GM23338 (cell line): Measurements from ENCODE around the gene MYLK4. TPM values are rescaled to one million over a fixed set of nuclear protein-coding genes. Genes with fewer than 3 reads are reported as not detected.

ENCODE experiments used
- ATAC-seq: fragments of 200-7000 bp; cut with Tn5 transposase; 3 replicates; pipeline ENCODE4 v1.9.1; 2020
- DNase-seq: peaks from one replicate; pipeline ENCODE4 v3.0.0-alpha.2; 2015; ENCODE audit warnings: low spot score
- H2AFZ ChIP-seq: fragments of 200-600 bp; sonication (generic); 2 replicates; pipeline ENCODE4 v1.8.0; 2016; ENCODE audit warnings: antibody characterized with exemption, mild to moderate bottlenecking, moderate library complexity
- H3F3A ChIP-seq: fragments of 200-600 bp; sonication (generic); replicated peaks from 2 replicates; pipeline ENCODE4 v1.8.0; 2017; ENCODE audit warnings: antibody characterized with exemption, mixed run types, low read depth
- H3K27ac ChIP-seq: fragments of 200-600 bp; sonication (generic); 2 replicates; pipeline ENCODE4 v1.6.1; 2016; ENCODE audit warnings: low read depth
- H3K27me3 ChIP-seq: fragments of 200-600 bp; sonication (generic); 2 replicates; pipeline ENCODE4 v1.8.0; 2016; ENCODE audit warnings: mild to moderate bottlenecking, mixed run types, moderate library complexity; ENCODE audit not compliant: insufficient read depth
- H3K36me3 ChIP-seq: fragments of 200-600 bp; sonication (generic); 2 replicates; pipeline ENCODE4 v1.8.0; 2016; ENCODE audit warnings: mild to moderate bottlenecking; ENCODE audit not compliant: insufficient read depth
- H3K4me1 ChIP-seq: fragments of 200-600 bp; sonication (generic); 2 replicates; pipeline ENCODE4 v1.8.0; 2016; ENCODE audit warnings: mild to moderate bottlenecking, moderate library complexity; ENCODE audit not compliant: insufficient read depth
- H3K4me2 ChIP-seq: fragments of 200-600 bp; sonication (generic); 2 replicates; pipeline ENCODE4 v1.7.1; 2017; ENCODE audit warnings: mixed run types
- H3K4me3 ChIP-seq: fragments of 200-600 bp; sonication (generic); 2 replicates; pipeline ENCODE4 v1.6.1; 2016; ENCODE audit warnings: mixed run types
- H3K79me2 ChIP-seq: fragments of 200-600 bp; sonication (generic); replicated peaks from 2 replicates; pipeline ENCODE4 v1.8.0; 2017; ENCODE audit warnings: mild to moderate bottlenecking; ENCODE audit not compliant: insufficient read depth
- H3K9me2 ChIP-seq: fragments of 200-600 bp; sonication (generic); 2 replicates; pipeline ENCODE4 v1.8.0; 2017; ENCODE audit not compliant: insufficient read depth
- H4K20me1 ChIP-seq: fragments of 200-600 bp; sonication (generic); replicated peaks from 2 replicates; pipeline ENCODE4 v1.8.0; 2017; ENCODE audit warnings: mild to moderate bottlenecking; ENCODE audit not compliant: insufficient read depth
- H3K27ac Mint-ChIP-seq: 2 replicates; pipeline ENCODE4 v1.8.0; 2020; ENCODE audit warnings: inconsistent platforms, mild to moderate bottlenecking, moderate library complexity, mixed read lengths
- H3K27me3 Mint-ChIP-seq: 3 replicates; pipeline ENCODE4 v1.8.0; 2022; ENCODE audit warnings: low read depth, mild to moderate bottlenecking, moderate library complexity, mixed read lengths, inconsistent platforms; ENCODE audit not compliant: insufficient read depth, poor library complexity
- H3K36me3 Mint-ChIP-seq: 3 replicates; pipeline ENCODE4 v1.8.0; 2021; ENCODE audit warnings: low read depth, mild to moderate bottlenecking, inconsistent platforms, moderate library complexity, mixed read lengths
- H3K4me1 Mint-ChIP-seq: 3 replicates; pipeline ENCODE4 v1.8.0; 2020; ENCODE audit warnings: mild to moderate bottlenecking, inconsistent platforms, mixed read lengths
- H3K4me3 Mint-ChIP-seq: 3 replicates; pipeline ENCODE4 v1.8.0; 2021; ENCODE audit warnings: moderate library complexity, mild to moderate bottlenecking, inconsistent platforms, mixed read lengths
- H3K9me3 Mint-ChIP-seq: 3 replicates; pipeline ENCODE4 v1.8.0; 2020; ENCODE audit warnings: moderate library complexity, mild to moderate bottlenecking, inconsistent platforms, mixed read lengths
- ETS1 ChIP-seq: IDR thresholded peaks from 2 replicates; pipeline ENCODE4 v1.6.1; 2016; ENCODE audit warnings: antibody characterized with exemption
- NANOG ChIP-seq: IDR thresholded peaks from 2 replicates; pipeline ENCODE4 v1.6.1; 2016; ENCODE audit warnings: antibody characterized with exemption, borderline replicate concordance
- STAT1 ChIP-seq: IDR thresholded peaks from one replicate; pipeline ENCODE4 v1.6.1; 2016; ENCODE audit warnings: antibody characterized with exemption; ENCODE audit not compliant: unreplicated experiment
- ZNF462 ChIP-seq: fragments of 250-450 bp; sonication (Bioruptor Pico); IDR thresholded peaks from 2 replicates; pipeline ENCODE4 v1.5.0; 2020; ENCODE audit warnings: mild to moderate bottlenecking, moderate library complexity
- polyA plus RNA-seq: library from polyadenylated mRNA; unstranded; fragments of >200 nt; fragmentation: Nextera tagmentation; extraction: Ambion mirVana; gene quantifications from 2 replicates; pipeline ENCODE4 v1.2.1, GENCODE V29; 2016
- total RNA-seq: library from RNA; depleted of rRNA; stranded (reverse); fragments of >200 nt; shearing (Covaris generic); gene quantifications from 2 replicates; pipeline ENCODE4 v1.2.3, GENCODE V29; 2014

MYLK4 gene
- total and polyA plus RNA-seq, 2 experiments from 2014 or later, result 0.03 to 0.17 TPM

GRCh38 chr6:2630891-2631571 is 119.7 kb downstream of the MYLK4 start (continued):
- no peak for TF ChIP-seq ZNF462
- no peak for TF ChIP-seq ETS1
- no peak for TF ChIP-seq STAT1
- TF ChIP-seq NANOG, result no peak

- no peak overlapping the region for H3K4me2 ChIP-seq
- no peaks in the 10 kb centered on the region for H3K36me3 ChIP-seq
- peaks cover 10% of the 10 kb centered on the region; the same call in 1 of the 2 replicates for H3K9me2 ChIP-seq
- no peak overlapping the region for H3K4me3 Mint-ChIP-seq
- peaks cover 14% of the 10 kb centered on the region for H3K27me3 Mint-ChIP-seq
- H3K4me3 ChIP-seq, result no peak overlapping the region
- H3K9me3 Mint-ChIP-seq, result no peaks in the 10 kb centered on the region
- H3K4me1 Mint-ChIP-seq, result peaks cover 20% of the 10 kb centered on the region
- ATAC-seq, result no peak
- no peak for DNase-seq
- peaks cover 11% of the 10 kb centered on the region for H3K4me1 ChIP-seq
- H3K79me2 ChIP-seq, result no peaks in the 10 kb centered on the region
- H3F3A ChIP-seq, result 0 out of 2 replicates have a peak, but pooled peaks cover 6% of the 10 kb centered on the region
- peaks cover 15% of the 10 kb centered on the region for H3K27me3 ChIP-seq
- H3K27ac Mint-ChIP-seq, result no peak overlapping the region
- TF ChIP-seq ZNF462, result no peak
- H3K27ac ChIP-seq, result no peak overlapping the region
- H3K36me3 Mint-ChIP-seq, result peaks cover 3% of the 10 kb centered on the region; the same call in 1 of the 3 replicates
- H4K20me1 ChIP-seq, result no peaks in the 10 kb centered on the region
- no peak overlapping the region for H2AFZ ChIP-seq
Measured at GRCh38 chr6:2630359-2630758, 120.4 kb downstream of the MYLK4 start.
